ENCODE measurements around the gene HSD11B1L. TPM values are rescaled to one million over a fixed set of nuclear protein-coding genes. Genes with fewer than 3 reads are reported as not detected.

The HSD11B1L gene
- total RNA-seq, 1 experiment from 2014 or later = 6.0 TPM

DNA sequence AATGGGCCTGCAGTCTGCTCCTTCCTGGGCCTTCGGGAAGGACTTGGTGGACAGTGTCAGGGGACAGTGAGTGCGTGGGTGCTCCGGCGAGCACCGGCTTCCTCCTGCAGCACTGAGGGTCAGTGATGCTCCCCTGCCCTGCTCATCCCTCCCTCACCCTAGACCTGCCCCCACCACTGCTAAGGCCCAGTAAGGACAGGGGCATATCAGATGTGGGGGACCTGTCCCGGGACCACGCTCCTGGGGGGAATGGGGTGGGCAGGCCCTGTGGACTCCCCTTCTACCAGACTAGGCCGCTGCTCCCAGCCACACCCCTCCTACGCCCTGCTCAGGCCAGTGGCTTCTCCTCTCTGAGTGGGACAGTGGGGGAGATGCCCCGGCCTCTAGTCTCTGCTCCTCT is 3.7 kb upstream of the HSD11B1L start:
- Histone ChIP-seq H3K4me1 (ENCODE audit: control insufficient read depth, insufficient read depth, low read length) (no peaks in the 10 kb centered on the region), H3K4me3 (ENCODE audit: low read depth in 2 of 2, low read length in 2 of 2) (no peak overlapping the region), H3K9me3 (ENCODE audit: control insufficient read depth, insufficient read depth, low read depth, low read length) (no peaks in the 10 kb centered on the region), H3K27ac (ENCODE audit: low read length) (no peak overlapping the region), H3K36me3 (ENCODE audit: control insufficient read depth, insufficient read depth, low read length) (peaks cover 5% of the 10 kb centered on the region; the same call in 1 of the 2 replicates), H3K27me3 (ENCODE audit: control insufficient read depth, insufficient read depth, low read length) (no peaks in the 10 kb centered on the region)
- intact Hi-C loops (cut with micrococcal nuclease; ENCODE audit: unreplicated experiment) = no loop called here
- no TSS peak for BruUV-seq (replicated peaks)
- POLR2A ChIA-PET = no interaction called here
- TF ChIP-seq POLR2AphosphoS5 (IDR thresholded peaks at IDR 0.05; ENCODE audit: low read depth, low read length) (no peak), TCF7L2 (IDR thresholded peaks at IDR 0.05; ENCODE audit: low read depth, low read length) (no peak), SIN3A (IDR thresholded peaks at IDR 0.05; ENCODE audit: borderline replicate concordance, insufficient read depth, low read depth, low read length) (no peak)
- TF ChIP-seq, protein P1, sequence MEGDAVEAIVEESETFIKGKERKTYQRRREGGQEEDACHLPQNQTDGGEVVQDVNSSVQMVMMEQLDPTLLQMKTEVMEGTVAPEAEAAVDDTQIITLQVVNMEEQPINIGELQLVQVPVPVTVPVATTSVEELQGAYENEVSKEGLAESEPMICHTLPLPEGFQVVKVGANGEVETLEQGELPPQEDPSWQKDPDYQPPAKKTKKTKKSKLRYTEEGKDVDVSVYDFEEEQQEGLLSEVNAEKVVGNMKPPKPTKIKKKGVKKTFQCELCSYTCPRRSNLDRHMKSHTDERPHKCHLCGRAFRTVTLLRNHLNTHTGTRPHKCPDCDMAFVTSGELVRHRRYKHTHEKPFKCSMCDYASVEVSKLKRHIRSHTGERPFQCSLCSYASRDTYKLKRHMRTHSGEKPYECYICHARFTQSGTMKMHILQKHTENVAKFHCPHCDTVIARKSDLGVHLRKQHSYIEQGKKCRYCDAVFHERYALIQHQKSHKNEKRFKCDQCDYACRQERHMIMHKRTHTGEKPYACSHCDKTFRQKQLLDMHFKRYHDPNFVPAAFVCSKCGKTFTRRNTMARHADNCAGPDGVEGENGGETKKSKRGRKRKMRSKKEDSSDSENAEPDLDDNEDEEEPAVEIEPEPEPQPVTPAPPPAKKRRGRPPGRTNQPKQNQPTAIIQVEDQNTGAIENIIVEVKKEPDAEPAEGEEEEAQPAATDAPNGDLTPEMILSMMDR (IDR thresholded peaks at IDR 0.05) = no peak
- TF ChIP-seq, protein P2, sequence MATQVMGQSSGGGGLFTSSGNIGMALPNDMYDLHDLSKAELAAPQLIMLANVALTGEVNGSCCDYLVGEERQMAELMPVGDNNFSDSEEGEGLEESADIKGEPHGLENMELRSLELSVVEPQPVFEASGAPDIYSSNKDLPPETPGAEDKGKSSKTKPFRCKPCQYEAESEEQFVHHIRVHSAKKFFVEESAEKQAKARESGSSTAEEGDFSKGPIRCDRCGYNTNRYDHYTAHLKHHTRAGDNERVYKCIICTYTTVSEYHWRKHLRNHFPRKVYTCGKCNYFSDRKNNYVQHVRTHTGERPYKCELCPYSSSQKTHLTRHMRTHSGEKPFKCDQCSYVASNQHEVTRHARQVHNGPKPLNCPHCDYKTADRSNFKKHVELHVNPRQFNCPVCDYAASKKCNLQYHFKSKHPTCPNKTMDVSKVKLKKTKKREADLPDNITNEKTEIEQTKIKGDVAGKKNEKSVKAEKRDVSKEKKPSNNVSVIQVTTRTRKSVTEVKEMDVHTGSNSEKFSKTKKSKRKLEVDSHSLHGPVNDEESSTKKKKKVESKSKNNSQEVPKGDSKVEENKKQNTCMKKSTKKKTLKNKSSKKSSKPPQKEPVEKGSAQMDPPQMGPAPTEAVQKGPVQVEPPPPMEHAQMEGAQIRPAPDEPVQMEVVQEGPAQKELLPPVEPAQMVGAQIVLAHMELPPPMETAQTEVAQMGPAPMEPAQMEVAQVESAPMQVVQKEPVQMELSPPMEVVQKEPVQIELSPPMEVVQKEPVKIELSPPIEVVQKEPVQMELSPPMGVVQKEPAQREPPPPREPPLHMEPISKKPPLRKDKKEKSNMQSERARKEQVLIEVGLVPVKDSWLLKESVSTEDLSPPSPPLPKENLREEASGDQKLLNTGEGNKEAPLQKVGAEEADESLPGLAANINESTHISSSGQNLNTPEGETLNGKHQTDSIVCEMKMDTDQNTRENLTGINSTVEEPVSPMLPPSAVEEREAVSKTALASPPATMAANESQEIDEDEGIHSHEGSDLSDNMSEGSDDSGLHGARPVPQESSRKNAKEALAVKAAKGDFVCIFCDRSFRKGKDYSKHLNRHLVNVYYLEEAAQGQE (IDR thresholded peaks at IDR 0.05; ENCODE audit: insufficient read depth in 1 of 2, low read depth in 2 of 2, low read length in 1 of 2) = no peak
- in situ Hi-C loops (cut with HindIII; ENCODE audit: low pct_unique_long_range_greater_than_20kb, low sequenced_read_pairs) = no loop called here
- ATAC-seq (no peak), DNase-seq (ENCODE audit: low read depth, low spot score) (no peak)
- CTCF ChIA-PET = no interaction called here

DNA sequence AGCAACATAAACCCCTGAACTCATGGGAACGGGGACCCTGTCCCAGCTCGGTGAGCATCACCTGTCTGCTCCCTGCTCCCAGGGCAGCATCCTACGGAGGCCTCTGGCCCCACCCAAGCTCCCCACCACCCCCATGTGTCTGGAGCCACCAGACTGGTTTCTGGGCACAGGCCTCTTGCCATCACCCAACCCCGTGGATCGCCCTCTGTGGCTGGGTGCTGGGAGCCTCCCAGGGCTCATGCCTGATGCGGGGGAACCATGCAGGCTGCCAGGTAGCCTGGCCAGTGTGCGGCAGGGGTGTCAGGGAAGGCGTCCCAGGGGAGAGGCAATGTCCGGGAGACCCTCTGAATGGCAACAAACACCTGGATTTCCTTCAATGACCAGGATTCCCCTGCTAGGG is 3.2 kb upstream of the HSD11B1L start:
- Histone ChIP-seq H3K9me3 (ENCODE audit: control insufficient read depth, insufficient read depth, low read depth, low read length) (no peaks in the 10 kb centered on the region), H3K4me3 (ENCODE audit: low read depth in 2 of 2, low read length in 2 of 2) (no peak overlapping the region), H3K4me1 (ENCODE audit: control insufficient read depth, insufficient read depth, low read length) (no peaks in the 10 kb centered on the region), H3K27ac (ENCODE audit: low read length) (no peak overlapping the region), H3K36me3 (ENCODE audit: control insufficient read depth, insufficient read depth, low read length) (peaks cover 5% of the 10 kb centered on the region; the same call in 1 of the 2 replicates), H3K27me3 (ENCODE audit: control insufficient read depth, insufficient read depth, low read length) (no peaks in the 10 kb centered on the region)
- CTCF ChIA-PET = no interaction called here
- intact Hi-C loops (cut with micrococcal nuclease; ENCODE audit: unreplicated experiment) = no loop called here
- DNase-seq (ENCODE audit: low read depth, low spot score) (no peak), ATAC-seq (no peak)
- in situ Hi-C loops (cut with HindIII; ENCODE audit: low pct_unique_long_range_greater_than_20kb, low sequenced_read_pairs) = no loop called here
- BruUV-seq (replicated peaks) = no TSS peak
- POLR2A ChIA-PET = no interaction called here
- TF ChIP-seq, protein P2 (IDR thresholded peaks at IDR 0.05; ENCODE audit: insufficient read depth in 1 of 2, low read depth in 2 of 2, low read length in 1 of 2) = no peak
- TF ChIP-seq, protein P1 (IDR thresholded peaks at IDR 0.05) = no peak
- TF ChIP-seq POLR2AphosphoS5 (IDR thresholded peaks at IDR 0.05; ENCODE audit: low read depth, low read length) (no peak), TCF7L2 (IDR thresholded peaks at IDR 0.05; ENCODE audit: low read depth, low read length) (no peak), SIN3A (IDR thresholded peaks at IDR 0.05; ENCODE audit: borderline replicate concordance, insufficient read depth, low read depth, low read length) (no peak)
